MM.1S (cell line): ENCODE results near the gene FARP1.

ENCODE experiments used
- CTCF ChIP-seq: fragments of 300-600 bp; sonication (generic); IDR thresholded peaks from 2 replicates; pipeline ENCODE4 v1.5.1; 2016; ENCODE audit warnings: antibody characterized with exemption, low read length, mixed read lengths
- EZH2 ChIP-seq: fragments of 300-600 bp; sonication (generic); optimal IDR thresholded peaks from 2 replicates; pipeline ENCODE3; 2017; ENCODE audit warnings: low read depth, mild to moderate bottlenecking, antibody characterized with exemption, low read length, mixed read lengths
- EZH2phosphoT487 ChIP-seq: fragments of 300-600 bp; sonication (generic); IDR thresholded peaks from 2 replicates; pipeline ENCODE4 v1.6.1; 2018; ENCODE audit warnings: antibody characterized with exemption, low read length

GRCh38 chr13:98461486-98462240 lies 318.8 kb downstream of the FARP1 start:
- TF ChIP-seq CTCF, result no peak
- TF ChIP-seq EZH2, result no peak
- no peak for TF ChIP-seq EZH2phosphoT487
